Activated gamma-delta T cell treated with Interleukin-2 at 50 U/mL for 16 hours (primary cell): Measurements from ENCODE around the gene STRBP.
"Not testable (repeated sequence)": the region's sequence is repeated elsewhere in the genome, so short reads cannot be mapped to it uniquely, and the experiment has no call there.

Experiments
- DNase-seq: peaks from one replicate; pipeline ENCODE4 v3.0.0-alpha.2; 2020

STRBP gene

GRCh38 chr9:123282362-123283047 lies 14.1 kb upstream of the STRBP start:
- DNase-seq: no peak

- DNase-seq: no peak
Observed at GRCh38 chr9:123281659-123282350, 13.4 kb upstream of the STRBP start.

- not testable (repeated sequence) for DNase-seq
Observed at GRCh38 chr9:123278879-123279493, 10.6 kb upstream of the STRBP start.

- no peak for DNase-seq
Observed at GRCh38 chr9:123278361-123278760, 10.0 kb upstream of the STRBP start.

- no peak for DNase-seq
Observed at GRCh38 chr9:123276551-123276950, 8.2 kb upstream of the STRBP start.

GRCh38 chr9:123271133-123271532 lies 2.7 kb upstream of the STRBP start:
- not testable (repeated sequence) for DNase-seq

- DNase-seq: peak; percentile 6
Observed at GRCh38 chr9:123269281-123269680, 895 bp upstream of the STRBP start.

GRCh38 chr9:123268199-123268464 lies 254 bp downstream of the STRBP start:
- DNase-seq: no peak

GRCh38 chr9:123267481-123268198 lies 746 bp downstream of the STRBP start:
- DNase-seq: peak; percentile 18

- DNase-seq: no peak
Observed at GRCh38 chr9:123266655-123267399, 1.6 kb downstream of the STRBP start.

- DNase-seq: no peak
Observed at GRCh38 chr9:123265833-123266232, 2.6 kb downstream of the STRBP start.

GRCh38 chr9:123263227-123263626 lies 5.2 kb downstream of the STRBP start:
- no peak for DNase-seq

GRCh38 chr9:123262338-123262737 lies 6.0 kb downstream of the STRBP start:
- DNase-seq: no peak

GRCh38 chr9:123261006-123261677 lies 7.2 kb downstream of the STRBP start:
- DNase-seq: no peak

- DNase-seq: no peak
Observed at GRCh38 chr9:123260340-123260739, 8.0 kb downstream of the STRBP start.

- DNase-seq: no peak
Observed at GRCh38 chr9:123257276-123257675, 11.1 kb downstream of the STRBP start.

GRCh38 chr9:123255718-123256117 lies 12.7 kb downstream of the STRBP start:
- no peak for DNase-seq

- no peak for DNase-seq
Observed at GRCh38 chr9:123253204-123253603, 15.2 kb downstream of the STRBP start.

GRCh38 chr9:123251741-123252140 lies 16.6 kb downstream of the STRBP start:
- DNase-seq: no peak

- no peak for DNase-seq
Observed at GRCh38 chr9:123251324-123251723, 17.1 kb downstream of the STRBP start.

- no peak for DNase-seq
Observed at GRCh38 chr9:123250504-123250903, 17.9 kb downstream of the STRBP start.

GRCh38 chr9:123249162-123249561 lies 19.2 kb downstream of the STRBP start:
- not testable (repeated sequence) for DNase-seq
